GM20431 (cell line): Measurements from ENCODE around the gene FILIP1L.

Experiments
- in situ Hi-C: fragments of 300-500 bp; cut with MseI, MboI; formaldehyde crosslinking; loops from one replicate; pipeline ENCODE4 v1.15.0; 2020; ENCODE audit warnings: low sequenced_read_pairs; ENCODE audit not compliant: unreplicated experiment

Gene FILIP1L

DNA sequence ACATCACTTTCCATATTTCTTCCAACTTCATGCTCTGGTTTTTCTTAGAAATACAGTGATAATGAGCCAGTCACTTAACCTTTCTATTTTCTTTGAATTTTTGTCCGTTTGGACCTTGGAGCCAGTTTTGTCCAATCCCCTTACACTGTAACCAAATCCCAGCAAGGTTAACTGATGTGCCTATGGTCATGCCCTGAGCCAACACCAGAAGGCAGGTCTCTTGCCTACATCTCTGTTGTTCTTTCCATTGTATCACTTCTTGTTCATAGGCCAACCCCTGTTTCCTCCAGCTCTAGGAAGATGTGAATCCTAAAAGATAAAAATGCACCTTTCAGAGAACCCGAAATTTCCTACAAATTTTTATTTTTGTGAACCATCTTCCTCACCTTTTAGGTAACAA lies 174.0 kb downstream of the FILIP1L start:
- in situ Hi-C loops: no loop called here

DNA sequence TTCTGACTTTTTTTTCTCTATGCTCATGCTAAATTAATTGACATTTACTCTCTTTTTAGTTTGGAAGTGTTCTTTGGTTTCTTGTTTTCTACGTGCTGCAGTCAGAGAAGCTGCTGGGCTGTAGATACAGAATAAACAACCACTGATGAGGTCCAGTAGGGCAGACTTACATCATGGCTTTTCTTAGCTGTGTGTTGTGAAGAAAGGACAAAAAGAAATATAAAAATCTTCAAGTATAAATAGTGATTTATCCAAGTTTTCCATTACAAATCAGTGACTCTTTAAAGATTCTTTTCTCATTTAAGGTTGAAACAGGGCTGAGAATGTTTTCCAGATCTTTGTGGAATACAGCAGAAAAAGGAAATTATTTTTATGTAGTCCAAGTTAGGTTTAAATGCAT lies 174.4 kb downstream of the FILIP1L start:
- in situ Hi-C loops: no loop called here

GRCh38 chr3:99938270-99938911 lies 175.9 kb downstream of the FILIP1L start:
- in situ Hi-C loops: no loop called here

- in situ Hi-C loops: no loop called here
These were observed 179.1 kb downstream of the FILIP1L start for GRCh38 chr3:99934975-99935797.

GRCh38 chr3:99933971-99934750 lies 180.1 kb downstream of the FILIP1L start:
- in situ Hi-C loops: no loop called here

GRCh38 chr3:99931059-99931458 lies 183.2 kb downstream of the FILIP1L start:
- in situ Hi-C loops: no loop called here

- in situ Hi-C loops: no loop called here
These were observed 184.6 kb downstream of the FILIP1L start for GRCh38 chr3:99929745-99930139.

DNA sequence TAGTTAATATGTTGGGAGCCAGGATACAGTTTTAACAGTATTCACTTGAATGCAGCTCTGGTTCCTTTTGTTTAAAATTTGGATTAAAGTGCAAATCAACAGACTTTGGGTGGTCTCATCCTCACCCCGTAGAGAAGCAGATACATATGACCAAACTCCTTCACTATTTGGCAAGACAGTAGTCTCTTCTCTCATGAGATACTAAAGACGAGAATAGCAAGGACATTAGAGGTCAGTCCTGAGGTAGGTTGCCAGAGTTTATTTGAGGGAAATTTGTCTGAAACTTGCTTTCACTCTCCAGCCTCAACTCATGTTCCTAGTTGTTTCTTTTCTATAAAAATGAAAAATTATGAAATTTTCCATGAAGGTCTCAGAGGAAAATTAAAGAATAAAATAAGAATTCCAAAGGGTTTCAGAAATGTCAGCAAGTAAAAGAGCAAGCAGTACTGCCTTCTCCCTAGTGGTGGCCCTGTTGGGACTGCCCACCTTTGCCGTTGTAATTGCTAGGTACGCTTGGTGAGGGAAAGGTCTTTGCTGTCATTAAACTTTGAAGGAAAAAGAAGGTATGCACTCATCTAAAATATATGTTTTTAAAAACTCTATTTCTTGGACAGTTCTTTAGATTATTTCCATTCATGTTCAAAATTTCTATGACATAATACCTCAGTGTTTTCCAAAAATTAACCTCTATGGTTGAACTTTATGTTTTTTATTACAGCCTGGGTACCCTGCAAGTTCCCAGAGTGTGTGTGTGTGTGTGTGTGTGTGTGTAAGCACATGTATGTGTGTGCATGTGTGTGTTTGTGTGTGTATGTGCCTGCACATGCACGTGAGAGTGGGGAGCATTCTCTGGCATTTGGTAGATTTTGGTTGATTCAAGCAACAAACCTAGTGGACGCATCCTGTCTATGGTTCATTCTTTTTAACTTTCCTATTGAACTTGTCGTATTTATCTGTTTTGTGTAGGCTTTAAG lies 185.2 kb downstream of the FILIP1L start:
- in situ Hi-C loops: no loop called here

DNA sequence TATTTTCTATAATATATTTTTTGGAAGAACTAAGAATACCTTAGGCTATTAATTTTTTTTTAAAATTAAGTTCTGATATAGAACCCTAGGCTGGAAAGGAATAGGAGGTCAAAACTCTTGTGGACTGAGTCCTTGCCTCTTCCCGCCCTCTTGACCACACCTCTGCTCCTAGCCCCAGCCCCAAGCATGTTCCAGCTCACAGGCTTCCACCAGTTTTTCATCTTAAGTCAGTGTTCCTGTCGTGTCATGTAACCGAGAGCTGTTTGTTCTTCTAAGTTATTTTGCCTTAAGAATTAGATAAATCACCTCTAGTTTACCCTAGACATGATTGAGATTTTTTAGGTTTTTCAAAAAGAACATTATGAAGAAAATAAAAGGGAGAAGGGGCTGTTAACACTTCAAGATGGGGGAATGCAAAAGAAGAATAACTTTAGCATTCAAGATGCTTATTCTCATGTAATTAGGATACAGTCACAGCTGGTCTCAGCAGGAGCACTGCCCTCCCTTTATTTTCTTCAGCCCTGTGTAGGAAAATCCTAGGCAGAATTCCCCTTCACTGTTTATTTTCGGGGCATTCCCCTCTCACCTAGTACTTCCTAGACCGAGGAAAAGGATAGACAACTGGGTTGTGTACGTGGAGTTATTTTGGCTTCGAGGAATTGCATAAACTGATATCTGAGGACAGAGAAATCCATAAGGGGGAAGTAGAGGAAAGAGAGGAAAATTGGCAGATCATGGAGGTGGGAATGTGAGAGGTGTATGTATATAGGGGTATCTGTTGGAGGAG lies 186.4 kb downstream of the FILIP1L start:
- in situ Hi-C loops: no loop called here

- in situ Hi-C loops: no loop called here
These were observed 188.6 kb downstream of the FILIP1L start for GRCh38 chr3:99925584-99926230.

DNA sequence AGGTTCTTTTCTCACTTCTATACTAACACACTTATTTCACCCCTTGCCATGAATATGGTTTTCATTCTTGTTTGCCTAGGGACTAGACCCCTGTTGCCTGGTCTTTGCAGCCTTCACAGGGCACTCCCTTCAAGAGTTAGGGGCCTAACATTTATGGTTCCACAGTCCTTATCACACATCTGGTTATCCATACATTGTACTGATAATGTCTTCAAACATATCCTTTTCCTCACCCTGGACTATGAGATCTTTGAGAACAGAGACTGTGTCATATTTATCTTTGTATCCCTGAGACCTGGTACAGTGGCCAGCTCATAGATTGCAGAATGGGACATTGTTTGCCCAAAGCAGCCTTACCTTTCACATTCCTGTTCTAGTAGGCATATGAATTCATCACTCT lies 190.4 kb downstream of the FILIP1L start:
- in situ Hi-C loops: no loop called here

GRCh38 chr3:99921986-99922385 lies 192.3 kb downstream of the FILIP1L start:
- in situ Hi-C loops: no loop called here

GRCh38 chr3:99921377-99921695 lies 193.0 kb downstream of the FILIP1L start:
- in situ Hi-C loops: no loop called here

DNA sequence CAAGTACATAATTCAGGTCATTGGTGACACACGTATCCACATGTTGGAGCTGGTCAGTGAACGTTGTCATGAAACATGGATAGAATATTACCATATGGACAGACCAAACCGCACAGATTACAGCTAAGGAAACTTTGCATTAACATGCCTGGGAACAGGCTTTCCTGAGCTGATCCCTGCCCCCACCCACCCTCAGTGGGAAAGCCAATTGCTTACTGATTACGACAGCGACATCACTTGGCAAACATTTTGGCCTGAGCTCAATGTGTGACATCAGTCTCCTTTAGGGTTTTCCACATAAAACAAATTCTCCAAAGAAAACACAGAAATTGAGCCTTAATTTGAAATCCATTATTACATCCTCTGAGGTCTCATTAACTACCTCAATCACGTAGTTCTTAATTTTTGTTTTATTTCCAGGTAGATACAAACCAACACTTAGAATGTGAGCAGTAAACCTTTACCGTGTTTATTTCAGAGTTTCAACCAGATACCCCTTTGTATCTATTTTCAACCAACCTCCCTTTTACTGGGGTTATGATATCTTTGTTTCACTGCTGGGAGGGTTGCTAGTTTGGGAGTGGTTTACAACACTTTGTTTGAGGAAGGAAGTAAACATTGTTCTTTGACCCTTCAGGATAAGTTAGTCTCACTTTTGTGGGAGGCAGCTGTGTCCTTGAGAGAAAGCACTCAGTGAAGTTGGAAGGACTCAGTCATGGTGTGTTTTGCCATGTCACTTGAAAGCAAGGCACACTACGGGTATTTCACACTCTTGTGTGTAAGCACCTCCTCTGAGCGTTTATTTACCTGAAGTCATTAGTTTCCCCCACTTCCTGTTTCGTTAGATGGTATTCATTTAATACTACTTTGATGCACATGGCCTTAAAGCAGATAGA lies 193.6 kb downstream of the FILIP1L start:
- in situ Hi-C loops: no loop called here

GRCh38 chr3:99919694-99920093 lies 194.6 kb downstream of the FILIP1L start:
- in situ Hi-C loops: no loop called here

GRCh38 chr3:99918715-99919114 lies 195.6 kb downstream of the FILIP1L start:
- in situ Hi-C loops: no loop called here

DNA sequence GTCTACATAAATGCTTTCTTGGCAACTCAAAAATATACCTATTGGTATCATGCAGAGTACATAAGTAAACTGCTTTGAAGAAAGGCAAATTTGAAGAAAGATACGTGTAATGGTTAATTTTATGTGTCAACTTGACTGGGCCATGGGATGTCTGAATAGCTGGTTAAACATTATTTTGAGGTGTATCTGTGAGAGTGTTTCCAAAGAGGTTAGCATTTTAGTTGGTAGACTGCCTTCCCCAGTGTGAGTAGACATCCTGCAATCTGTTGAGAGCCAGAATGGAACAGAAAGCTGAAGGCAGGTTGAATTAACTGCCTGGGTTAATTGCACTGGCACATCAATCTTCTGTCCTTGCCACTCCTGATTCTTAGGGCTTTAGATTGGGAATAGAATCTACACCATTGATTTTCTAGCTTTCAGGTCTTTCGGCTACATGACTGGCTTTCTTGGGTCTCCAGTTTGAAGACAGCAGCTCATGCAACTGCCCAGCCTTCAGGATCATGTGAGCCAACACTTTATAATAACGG lies 198.3 kb downstream of the FILIP1L start:
- in situ Hi-C loops: no loop called here

DNA sequence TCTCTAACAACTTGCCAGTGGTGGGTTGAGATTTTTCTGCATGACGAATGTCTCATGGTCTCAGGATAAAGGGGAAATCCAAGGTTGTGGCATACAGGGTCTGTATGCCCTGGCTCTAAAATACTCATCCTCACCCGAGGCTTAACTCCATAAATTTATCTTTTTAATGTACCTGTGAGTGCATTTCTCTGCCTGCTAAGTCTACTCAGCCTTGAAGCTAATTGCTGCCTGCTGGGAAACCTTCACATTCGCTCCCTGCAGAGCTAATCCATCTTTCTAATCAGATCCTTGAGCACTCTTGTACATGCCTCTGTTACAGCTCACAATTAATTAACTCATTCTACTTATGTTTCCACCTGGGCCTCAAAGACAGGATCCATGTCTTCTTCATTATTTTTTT lies 202.9 kb downstream of the FILIP1L start:
- in situ Hi-C loops: no loop called here
